ENCODE data around the gene RGS11. TPM values are rescaled to one million over a fixed set of nuclear protein-coding genes. Genes with fewer than 3 reads are reported as not detected.

Gene RGS11
- total RNA-seq, 1 experiment from 2014 or later, result not detected

GRCh38 chr16:316741-317464, 41.2 kb upstream of the RGS11 start:
- no peak for DNase-seq
- no peak overlapping the region for H3K9ac ChIP-seq (ENCODE audit: low read length)
- H3K4me2 ChIP-seq (ENCODE audit: low read depth, low read length, poor library complexity, severe bottlenecking), result no peak overlapping the region
- no peak overlapping the region for H3K27ac ChIP-seq (ENCODE audit: low read length)
- H3K4me1 ChIP-seq (ENCODE audit: low read length), result no peaks in the 10 kb centered on the region
- no peak overlapping the region for H3K4me3 ChIP-seq (ENCODE audit: low read length)
- peaks cover 74% of the 10 kb centered on the region for H3K79me2 ChIP-seq (ENCODE audit: low read length)
- no peaks in the 10 kb centered on the region for H3K36me3 ChIP-seq (ENCODE audit: insufficient read depth, low read length)
- H4K20me1 ChIP-seq (ENCODE audit: insufficient read depth, low read depth, low read length), result peaks cover 21% of the 10 kb centered on the region; the same call in 1 of the 2 replicates
- H3K27me3 ChIP-seq (ENCODE audit: low read length), result no peaks in the 10 kb centered on the region
- no peak overlapping the region for H2AFZ ChIP-seq (ENCODE audit: low read length)
- H3K9me3 ChIP-seq (ENCODE audit: low read length), result no peaks in the 10 kb centered on the region
- H3K9me2 ChIP-seq (replicated peaks; ENCODE audit: insufficient read depth, low read length), result no peaks in the 10 kb centered on the region

GRCh38 chr16:314795-315299, 39.1 kb upstream of the RGS11 start:
- Histone ChIP-seq H3K4me3 (ENCODE audit: low read length) (no peak overlapping the region), H3K36me3 (ENCODE audit: insufficient read depth, low read length) (no peaks in the 10 kb centered on the region), H4K20me1 (ENCODE audit: insufficient read depth, low read depth, low read length) (peaks cover 21% of the 10 kb centered on the region; the same call in 1 of the 2 replicates), H3K27me3 (ENCODE audit: low read length) (no peaks in the 10 kb centered on the region), H3K27ac (ENCODE audit: low read length) (no peak overlapping the region), H3K9me2 (replicated peaks; ENCODE audit: insufficient read depth, low read length) (no peaks in the 10 kb centered on the region), H3K4me2 (ENCODE audit: low read depth, low read length, poor library complexity, severe bottlenecking) (no peak overlapping the region), H3K9me3 (ENCODE audit: low read length) (no peaks in the 10 kb centered on the region), H3K9ac (ENCODE audit: low read length) (no peak overlapping the region), H2AFZ (ENCODE audit: low read length) (no peak overlapping the region), H3K79me2 (ENCODE audit: low read length) (peaks cover 57% of the 10 kb centered on the region), H3K4me1 (ENCODE audit: low read length) (no peaks in the 10 kb centered on the region)
- DNase-seq, result no peak

- Histone ChIP-seq H3K79me2 (ENCODE audit: low read length) (peaks cover 56% of the 10 kb centered on the region), H3K4me2 (ENCODE audit: low read depth, low read length, poor library complexity, severe bottlenecking) (no peak overlapping the region), H3K9me3 (ENCODE audit: low read length) (no peaks in the 10 kb centered on the region), H3K36me3 (ENCODE audit: insufficient read depth, low read length) (no peaks in the 10 kb centered on the region), H3K9ac (ENCODE audit: low read length) (no peak overlapping the region), H3K4me3 (ENCODE audit: low read length) (no peak overlapping the region), H2AFZ (ENCODE audit: low read length) (no peak overlapping the region), H3K9me2 (replicated peaks; ENCODE audit: insufficient read depth, low read length) (no peaks in the 10 kb centered on the region), H4K20me1 (ENCODE audit: insufficient read depth, low read depth, low read length) (peaks cover 21% of the 10 kb centered on the region; the same call in 1 of the 2 replicates), H3K27ac (ENCODE audit: low read length) (no peak overlapping the region), H3K27me3 (ENCODE audit: low read length) (no peaks in the 10 kb centered on the region), H3K4me1 (ENCODE audit: low read length) (no peaks in the 10 kb centered on the region)
- DNase-seq, result no peak
Measured at GRCh38 chr16:314351-314750, 38.6 kb upstream of the RGS11 start.

- no peaks in the 10 kb centered on the region for H3K9me2 ChIP-seq (replicated peaks; ENCODE audit: insufficient read depth, low read length)
- H4K20me1 ChIP-seq (ENCODE audit: insufficient read depth, low read depth, low read length), result peaks cover 9% of the 10 kb centered on the region; the same call in 1 of the 2 replicates
- no peaks in the 10 kb centered on the region for H3K36me3 ChIP-seq (ENCODE audit: insufficient read depth, low read length)
- no peak overlapping the region for H3K27ac ChIP-seq (ENCODE audit: low read length)
- no peak overlapping the region for H3K4me3 ChIP-seq (ENCODE audit: low read length)
- H3K79me2 ChIP-seq (ENCODE audit: low read length), result peaks cover 32% of the 10 kb centered on the region
- no peaks in the 10 kb centered on the region for H3K27me3 ChIP-seq (ENCODE audit: low read length)
- no peak overlapping the region for H2AFZ ChIP-seq (ENCODE audit: low read length)
- DNase-seq, result no peak
- no peaks in the 10 kb centered on the region for H3K4me1 ChIP-seq (ENCODE audit: low read length)
- H3K9ac ChIP-seq (ENCODE audit: low read length), result no peak overlapping the region
- no peak overlapping the region for H3K4me2 ChIP-seq (ENCODE audit: low read depth, low read length, poor library complexity, severe bottlenecking)
- no peaks in the 10 kb centered on the region for H3K9me3 ChIP-seq (ENCODE audit: low read length)
Measured at GRCh38 chr16:311725-312124, 36.0 kb upstream of the RGS11 start.

GRCh38 chr16:309476-309875, 33.7 kb upstream of the RGS11 start:
- Histone ChIP-seq H3K27me3 (ENCODE audit: low read length) (no peaks in the 10 kb centered on the region), H2AFZ (ENCODE audit: low read length) (no peak overlapping the region), H3K9ac (ENCODE audit: low read length) (no peak overlapping the region), H3K9me2 (replicated peaks; ENCODE audit: insufficient read depth, low read length) (no peaks in the 10 kb centered on the region), H3K4me1 (ENCODE audit: low read length) (no peaks in the 10 kb centered on the region), H3K4me2 (ENCODE audit: low read depth, low read length, poor library complexity, severe bottlenecking) (no peak overlapping the region), H3K9me3 (ENCODE audit: low read length) (no peaks in the 10 kb centered on the region), H3K27ac (ENCODE audit: low read length) (no peak overlapping the region), H4K20me1 (ENCODE audit: insufficient read depth, low read depth, low read length) (0 out of 2 replicates have a peak, but pooled peaks cover 9% of the 10 kb centered on the region), H3K4me3 (ENCODE audit: low read length) (no peak overlapping the region), H3K79me2 (ENCODE audit: low read length) (peaks cover 17% of the 10 kb centered on the region; the same call in 1 of the 2 replicates), H3K36me3 (ENCODE audit: insufficient read depth, low read length) (no peaks in the 10 kb centered on the region)
- DNase-seq, result no peak

GRCh38 chr16:307691-308312, 32.1 kb upstream of the RGS11 start:
- no peak for DNase-seq
- Histone ChIP-seq H3K27me3 (ENCODE audit: low read length) (no peaks in the 10 kb centered on the region), H3K9me2 (replicated peaks; ENCODE audit: insufficient read depth, low read length) (no peaks in the 10 kb centered on the region), H3K79me2 (ENCODE audit: low read length) (peaks cover 13% of the 10 kb centered on the region; the same call in 1 of the 2 replicates), H4K20me1 (ENCODE audit: insufficient read depth, low read depth, low read length) (0 out of 2 replicates have a peak, but pooled peaks cover 3% of the 10 kb centered on the region), H3K4me1 (ENCODE audit: low read length) (no peaks in the 10 kb centered on the region), H3K9me3 (ENCODE audit: low read length) (no peaks in the 10 kb centered on the region), H3K36me3 (ENCODE audit: insufficient read depth, low read length) (no peaks in the 10 kb centered on the region), H3K9ac (ENCODE audit: low read length) (no peak overlapping the region), H3K27ac (ENCODE audit: low read length) (no peak overlapping the region), H3K4me2 (ENCODE audit: low read depth, low read length, poor library complexity, severe bottlenecking) (no peak overlapping the region), H3K4me3 (ENCODE audit: low read length) (no peak overlapping the region), H2AFZ (ENCODE audit: low read length) (no peak overlapping the region)

GRCh38 chr16:306911-307370, 31.2 kb upstream of the RGS11 start:
- no peaks in the 10 kb centered on the region for H3K4me1 ChIP-seq (ENCODE audit: low read length)
- no peaks in the 10 kb centered on the region for H3K36me3 ChIP-seq (ENCODE audit: insufficient read depth, low read length)
- H2AFZ ChIP-seq (ENCODE audit: low read length), result no peak overlapping the region
- DNase-seq, result no peak
- H3K4me3 ChIP-seq (ENCODE audit: low read length), result no peak overlapping the region
- no peak overlapping the region for H3K9ac ChIP-seq (ENCODE audit: low read length)
- no peaks in the 10 kb centered on the region for H3K9me2 ChIP-seq (replicated peaks; ENCODE audit: insufficient read depth, low read length)
- H3K4me2 ChIP-seq (ENCODE audit: low read depth, low read length, poor library complexity, severe bottlenecking), result no peak overlapping the region
- no peak overlapping the region for H3K27ac ChIP-seq (ENCODE audit: low read length)
- 0 out of 2 replicates have a peak, but pooled peaks cover 3% of the 10 kb centered on the region for H4K20me1 ChIP-seq (ENCODE audit: insufficient read depth, low read depth, low read length)
- 0 out of 2 replicates have a peak, but pooled peaks cover 7% of the 10 kb centered on the region for H3K79me2 ChIP-seq (ENCODE audit: low read length)
- no peaks in the 10 kb centered on the region for H3K9me3 ChIP-seq (ENCODE audit: low read length)
- H3K27me3 ChIP-seq (ENCODE audit: low read length), result no peaks in the 10 kb centered on the region

- Histone ChIP-seq H3K36me3 (ENCODE audit: insufficient read depth, low read length) (no peaks in the 10 kb centered on the region), H3K9ac (ENCODE audit: low read length) (no peak overlapping the region), H2AFZ (ENCODE audit: low read length) (no peak overlapping the region), H3K9me3 (ENCODE audit: low read length) (no peaks in the 10 kb centered on the region), H3K79me2 (ENCODE audit: low read length) (0 out of 2 replicates have a peak, but pooled peaks cover 6% of the 10 kb centered on the region), H3K4me1 (ENCODE audit: low read length) (no peaks in the 10 kb centered on the region), H3K27me3 (ENCODE audit: low read length) (no peaks in the 10 kb centered on the region), H3K4me2 (ENCODE audit: low read depth, low read length, poor library complexity, severe bottlenecking) (no peak overlapping the region), H4K20me1 (ENCODE audit: insufficient read depth, low read depth, low read length) (0 out of 2 replicates have a peak, but pooled peaks cover 3% of the 10 kb centered on the region), H3K4me3 (ENCODE audit: low read length) (no peak overlapping the region), H3K27ac (ENCODE audit: low read length) (no peak overlapping the region), H3K9me2 (replicated peaks; ENCODE audit: insufficient read depth, low read length) (no peaks in the 10 kb centered on the region)
- DNase-seq, result no peak
Measured at GRCh38 chr16:305916-306626, 30.3 kb upstream of the RGS11 start.
